Ovary (tissue), 3 donors: ENCODE measurements around the gene ALDH3A2.

Source experiments
- EP300 ChIP-seq: sonication (generic); formaldehyde crosslinking; IDR thresholded peaks from one replicate; pipeline ENCODE4 v1.6.1; 2017; ENCODE audit warnings: antibody characterized with exemption
- TF ChIP-seq, protein P1 (sequence below), 3 donors: fragments of 450-650 bp in 2 of 3; fragments of 200-600 bp in 1 of 3; IDR thresholded peaks; one replicate each; pipeline versions ENCODE4 v1.5.1 to v1.8.0; 2016 to 2022; ENCODE audit warnings: antibody characterized with exemption in 3 of 3, mild to moderate bottlenecking in 1 of 3
- donor health status: DM: no; HTN: no; CAD: no.

DNA sequence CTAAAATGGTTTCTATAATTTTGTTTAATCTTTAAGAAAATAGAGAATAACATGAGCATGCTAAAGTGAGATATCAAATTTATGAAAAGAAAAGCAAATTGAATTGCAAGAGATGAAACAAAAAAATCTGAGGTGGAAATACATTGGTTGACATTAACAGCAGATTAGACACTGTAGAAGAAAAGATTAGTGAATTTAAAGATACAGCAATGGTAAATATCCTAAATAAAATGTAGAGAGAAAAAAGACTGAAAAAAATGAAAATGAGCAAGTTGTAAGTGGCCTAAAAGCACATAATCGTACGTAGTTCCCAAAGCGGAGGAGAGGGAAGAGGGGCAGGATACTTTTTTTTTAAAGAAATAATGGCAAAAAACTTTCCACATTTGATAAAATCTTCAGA, 30.5 kb upstream of the ALDH3A2 start:
- TF ChIP-seq, protein P1, sequence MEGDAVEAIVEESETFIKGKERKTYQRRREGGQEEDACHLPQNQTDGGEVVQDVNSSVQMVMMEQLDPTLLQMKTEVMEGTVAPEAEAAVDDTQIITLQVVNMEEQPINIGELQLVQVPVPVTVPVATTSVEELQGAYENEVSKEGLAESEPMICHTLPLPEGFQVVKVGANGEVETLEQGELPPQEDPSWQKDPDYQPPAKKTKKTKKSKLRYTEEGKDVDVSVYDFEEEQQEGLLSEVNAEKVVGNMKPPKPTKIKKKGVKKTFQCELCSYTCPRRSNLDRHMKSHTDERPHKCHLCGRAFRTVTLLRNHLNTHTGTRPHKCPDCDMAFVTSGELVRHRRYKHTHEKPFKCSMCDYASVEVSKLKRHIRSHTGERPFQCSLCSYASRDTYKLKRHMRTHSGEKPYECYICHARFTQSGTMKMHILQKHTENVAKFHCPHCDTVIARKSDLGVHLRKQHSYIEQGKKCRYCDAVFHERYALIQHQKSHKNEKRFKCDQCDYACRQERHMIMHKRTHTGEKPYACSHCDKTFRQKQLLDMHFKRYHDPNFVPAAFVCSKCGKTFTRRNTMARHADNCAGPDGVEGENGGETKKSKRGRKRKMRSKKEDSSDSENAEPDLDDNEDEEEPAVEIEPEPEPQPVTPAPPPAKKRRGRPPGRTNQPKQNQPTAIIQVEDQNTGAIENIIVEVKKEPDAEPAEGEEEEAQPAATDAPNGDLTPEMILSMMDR (IDR thresholded peaks at IDR 0.05): no peak
- TF ChIP-seq EP300: no peak
